Common myeloid progenitor, CD34-positive (primary cell): ENCODE data around the gene CAPN2.
"Not testable (repeated sequence)": the region's sequence is repeated elsewhere in the genome, so short reads cannot be mapped to it uniquely, and the experiment has no call there.

Source experiments
- CTCF ChIA-PET: fragments of 350-600 bp; sonication (Branson Sonifier 250); formaldehyde crosslinking; loops from one replicate; lab custom pipeline; 2021; ENCODE audit warnings: antibody characterized with exemption; lab: Charles Lee
- POLR2A ChIA-PET: fragments of 350-600 bp; sonication (Branson Sonifier 250); formaldehyde crosslinking; loops from one replicate; lab custom pipeline; 2021; ENCODE audit warnings: antibody characterized with exemption; lab: Charles Lee
- DNase-seq, 3 donors: peaks; one replicate each; pipeline versions ENCODE4 v3.0.0 to v3.0.0-alpha.2; 2013
- H3K27ac ChIP-seq, 2 experiments: 1 replicate in 1 of 2; 2 replicates in 1 of 2; pipeline ENCODE4 v1.7.0; 2013; ENCODE audit warnings: inconsistent platforms in 2 of 2, low read length in 2 of 2, mild to moderate bottlenecking in 2 of 2, low read depth in 1 of 2, moderate library complexity in 1 of 2; ENCODE audit not compliant: severe bottlenecking in 2 of 2, insufficient read depth in 1 of 2, poor library complexity in 1 of 2
- H3K27me3 ChIP-seq, 5 experiments: replicated peaks in 2 of 5; 1 replicate in 3 of 5; 2 replicates in 2 of 5; pipeline versions ENCODE4 v1.6.1 to v1.7.0; 2013; ENCODE audit warnings: low read length in 4 of 5, mild to moderate bottlenecking in 2 of 5, moderate library complexity in 2 of 5, inconsistent platforms in 1 of 5; ENCODE audit not compliant: insufficient read depth in 5 of 5, control insufficient read depth in 4 of 5
- H3K36me3 ChIP-seq, 4 experiments: 1 replicate in 2 of 4; 2 replicates in 2 of 4; pipeline versions ENCODE4 v1.6.1 to v1.7.0; 2013; ENCODE audit warnings: low read length in 3 of 4, control low read depth in 1 of 4, mild to moderate bottlenecking in 1 of 4; ENCODE audit not compliant: control insufficient read depth in 4 of 4, insufficient read depth in 4 of 4
- H3K4me1 ChIP-seq, 4 experiments: 1 replicate in 3 of 4; 2 replicates in 1 of 4; pipeline versions ENCODE4 v1.6.1 to v1.7.1; 2013; ENCODE audit warnings: low read length in 3 of 4, mild to moderate bottlenecking in 3 of 4, control low read depth in 1 of 4, inconsistent platforms in 1 of 4, moderate library complexity in 1 of 4; ENCODE audit not compliant: control insufficient read depth in 4 of 4, insufficient read depth in 4 of 4; ENCODE audit errors: control extremely low read depth in 1 of 4
- H3K4me3 ChIP-seq, 7 experiments: 1 replicate in 4 of 7; 2 replicates in 3 of 7; pipeline versions ENCODE4 v1.5.1 to v1.7.0; 2013; ENCODE audit warnings: mild to moderate bottlenecking in 7 of 7, low read length in 6 of 7, moderate library complexity in 6 of 7, inconsistent platforms in 2 of 7, low read depth in 2 of 7, control low read depth in 1 of 7; ENCODE audit not compliant: insufficient read depth in 4 of 7, control insufficient read depth in 1 of 7; ENCODE audit errors: extremely low read depth in 1 of 7
- H3K9me3 ChIP-seq, 5 experiments: 1 replicate in 4 of 5; 2 replicates in 1 of 5; pipeline versions ENCODE4 v1.6.1 to v1.7.1; 2013; ENCODE audit warnings: low read length in 4 of 5, mild to moderate bottlenecking in 2 of 5, inconsistent platforms in 1 of 5, low read depth in 1 of 5, moderate library complexity in 1 of 5; ENCODE audit not compliant: control insufficient read depth in 4 of 5, insufficient read depth in 2 of 5; ENCODE audit errors: control extremely low read depth in 1 of 5
- WGBS: methylation state at CpG from one replicate; pipeline ENCODE4 v1.1.5; 2013; ENCODE audit not compliant: insufficient coverage; 5-methylcytosine and 5-hydroxymethylcytosine counted together

The CAPN2 gene

GRCh38 chr1:223738465-223739365 lies 26.4 kb downstream of the CAPN2 start:
- 97% methylated on average over 9 of the region's 14 CpGs for WGBS
- Histone ChIP-seq H3K27me3 (no peaks in the 10 kb centered on the region), H3K36me3 (no peaks in the 10 kb centered on the region), H3K9me3 (no peaks in the 10 kb centered on the region), H3K27ac (no peak overlapping the region), H3K4me3 (no peak overlapping the region), H3K4me1 (no peaks in the 10 kb centered on the region)
- DNase-seq, result no peak
- ChIA-PET POLR2A (no interaction called here), CTCF (interaction anchor here (1.3 to 4.3 kb wide), 5 partner anchors 10 to 33 kb away, joined by 3 to 28 read pairs (median 4); partner anchors contain the start of gene CAPN2)

GRCh38 chr1:223739366-223740037 lies 27.2 kb downstream of the CAPN2 start:
- H3K4me3 ChIP-seq, result no peak overlapping the region
- CTCF ChIA-PET, result interaction anchor here (1.7 to 4.3 kb wide), 2 partner anchors 10 to 15 kb away, joined by 4 to 28 read pairs; no protein-coding TSS in a partner anchor
- no peaks in the 10 kb centered on the region for H3K4me1 ChIP-seq
- no peak for DNase-seq
- WGBS, result 94% methylated on average over 7 of the region's 7 CpGs
- H3K36me3 ChIP-seq, result no peaks in the 10 kb centered on the region
- H3K27me3 ChIP-seq, result no peaks in the 10 kb centered on the region
- no peak overlapping the region for H3K27ac ChIP-seq
- H3K9me3 ChIP-seq, result no peaks in the 10 kb centered on the region
- POLR2A ChIA-PET, result no interaction called here

- H3K36me3 ChIP-seq, POLR2A ChIA-PET, H3K4me3 ChIP-seq, H3K4me1 ChIP-seq, H3K27ac ChIP-seq, DNase-seq, H3K27me3 ChIP-seq, H3K9me3 ChIP-seq: not testable (repeated sequence)
- WGBS, result 100% methylated on average over 9 of the region's 10 CpGs
- CTCF ChIA-PET, result interaction anchor here (1.0 to 4.3 kb wide), 4 partner anchors 9 to 17 kb away, joined by 4 to 28 read pairs (median 5); no protein-coding TSS in a partner anchor
These were observed 27.8 kb downstream of the CAPN2 start for GRCh38 chr1:223740038-223740736.

- H3K4me1 ChIP-seq, result no peaks in the 10 kb centered on the region
- 97% methylated on average over 6 of the region's 6 CpGs for WGBS
- no peaks in the 10 kb centered on the region for H3K9me3 ChIP-seq
- DNase-seq, result no peak
- no peaks in the 10 kb centered on the region for H3K27me3 ChIP-seq
- H3K27ac ChIP-seq, result no peak overlapping the region
- peaks cover 0 to 9% (median 2%) of the 10 kb centered on the region in 4 experiments for H3K36me3 ChIP-seq
- H3K4me3 ChIP-seq, result no peak overlapping the region
- CTCF ChIA-PET, result interaction anchor here (1.7 to 4.3 kb wide), 3 partner anchors 7 to 30 kb away, joined by 4 to 28 read pairs (median 5); partner anchors contain the start of gene CAPN2
- POLR2A ChIA-PET, result interaction anchor here (0.5 to 0.6 kb wide), 2 partner anchors 12 kb away, joined by 3 to 8 read pairs; no protein-coding TSS in a partner anchor
These were observed 29.5 kb downstream of the CAPN2 start for GRCh38 chr1:223741861-223742260.

GRCh38 chr1:223742856-223743517 lies 30.6 kb downstream of the CAPN2 start:
- Histone ChIP-seq H3K4me3 (no peak overlapping the region), H3K9me3 (no peaks in the 10 kb centered on the region), H3K27ac (no peak overlapping the region), H3K36me3 (peaks cover 0 to 12% (median 5%) of the 10 kb centered on the region in 4 experiments), H3K4me1 (no peaks in the 10 kb centered on the region), H3K27me3 (no peaks in the 10 kb centered on the region)
- WGBS, result 88% methylated on average over 5 of the region's 9 CpGs
- DNase-seq, result no peak
- ChIA-PET CTCF (interaction anchor here (1.7 to 10.4 kb wide), 2 partner anchors 31 to 42 kb away, joined by 5 to 98 read pairs; partner anchors contain the start of gene CAPN2), POLR2A (no interaction called here)

- WGBS, result 100% methylated on average over 4 of the region's 4 CpGs
- CTCF ChIA-PET, result interaction anchor here (1.3 to 10.4 kb wide), 5 partner anchors 15 to 51 kb away, joined by 3 to 98 read pairs (median 7); partner anchors contain the start of gene CAPN2
- Histone ChIP-seq H3K4me3 (no peak overlapping the region), H3K27me3 (peaks cover 0 to 2% (median 0%) of the 10 kb centered on the region in 5 experiments), H3K27ac (no peak overlapping the region), H3K4me1 (peaks cover 0 to 8% (median 6%) of the 10 kb centered on the region in 4 experiments), H3K36me3 (peaks cover 0 to 16% (median 5%) of the 10 kb centered on the region in 4 experiments), H3K9me3 (no peaks in the 10 kb centered on the region)
- POLR2A ChIA-PET, result no interaction called here
- no peak for DNase-seq
These were observed 33.4 kb downstream of the CAPN2 start for GRCh38 chr1:223745731-223746130.
